ENCODE measurements around the gene TFF2.

Gene TFF2

DNA sequence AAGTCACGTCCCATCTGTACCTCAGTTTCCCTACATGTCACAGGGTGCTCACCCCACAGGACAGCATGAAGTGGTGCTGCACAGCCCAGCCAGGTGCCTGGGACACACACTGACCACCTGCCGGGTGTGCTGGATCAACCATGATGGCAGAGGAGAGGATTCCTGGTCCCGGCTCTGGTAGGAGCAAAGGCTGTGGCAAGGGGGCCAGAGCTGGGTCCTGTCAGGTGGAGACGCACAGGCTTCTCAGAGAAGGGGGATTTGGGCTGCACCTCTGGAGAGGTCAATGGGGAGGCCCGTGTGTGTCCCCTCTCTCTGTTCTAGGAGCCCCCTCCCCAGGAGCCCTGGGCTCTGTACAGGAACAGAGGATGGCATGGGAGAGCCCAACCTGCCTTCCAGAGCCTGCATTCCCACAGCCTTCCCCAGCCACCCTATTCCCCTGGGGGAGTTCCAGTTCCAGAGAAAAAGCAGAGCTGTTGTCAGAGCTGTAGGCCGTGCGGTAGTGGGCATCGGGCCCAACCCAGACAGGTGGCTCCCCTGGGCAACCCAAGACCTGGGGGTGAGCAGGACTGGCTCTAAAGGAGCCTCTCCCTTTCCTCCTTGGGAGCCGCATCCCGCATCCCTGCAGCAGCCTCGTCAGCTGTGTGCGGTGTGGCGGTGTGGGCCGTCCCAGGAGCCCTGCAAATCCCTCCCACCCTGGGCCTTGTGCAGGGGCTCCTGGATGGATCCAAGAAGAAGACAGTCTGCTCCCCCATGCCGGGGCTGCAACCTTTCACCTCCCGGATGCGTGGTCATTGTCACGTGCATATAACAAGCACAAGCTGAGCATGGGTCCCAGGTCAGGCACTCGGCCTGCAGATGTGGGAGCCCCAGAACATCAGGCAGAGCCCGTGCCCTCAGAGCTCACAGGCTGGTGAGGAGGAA lies 32.7 kb downstream of the TFF2 start:
- DNase-seq: no peak

DNA sequence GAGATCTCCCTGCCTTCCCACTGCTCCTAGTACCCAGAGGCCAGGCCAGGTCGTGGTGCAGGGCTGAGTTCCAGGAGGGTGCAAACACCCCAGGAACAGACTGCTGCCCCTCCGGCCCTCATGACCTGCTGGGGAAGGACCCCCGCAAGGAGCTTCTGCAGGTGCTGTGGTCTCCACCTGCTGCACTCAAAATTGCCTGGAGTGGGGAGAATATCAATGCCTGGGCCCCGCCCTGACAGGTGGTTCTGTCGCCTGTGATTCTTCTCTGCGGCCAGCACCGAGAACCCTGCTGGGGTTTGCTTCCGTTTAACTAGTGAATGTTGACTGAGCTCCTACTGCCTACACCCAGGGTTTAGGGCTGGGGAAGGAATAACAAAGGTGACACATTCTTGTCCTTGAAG lies 33.5 kb downstream of the TFF2 start:
- DNase-seq: no peak

DNA sequence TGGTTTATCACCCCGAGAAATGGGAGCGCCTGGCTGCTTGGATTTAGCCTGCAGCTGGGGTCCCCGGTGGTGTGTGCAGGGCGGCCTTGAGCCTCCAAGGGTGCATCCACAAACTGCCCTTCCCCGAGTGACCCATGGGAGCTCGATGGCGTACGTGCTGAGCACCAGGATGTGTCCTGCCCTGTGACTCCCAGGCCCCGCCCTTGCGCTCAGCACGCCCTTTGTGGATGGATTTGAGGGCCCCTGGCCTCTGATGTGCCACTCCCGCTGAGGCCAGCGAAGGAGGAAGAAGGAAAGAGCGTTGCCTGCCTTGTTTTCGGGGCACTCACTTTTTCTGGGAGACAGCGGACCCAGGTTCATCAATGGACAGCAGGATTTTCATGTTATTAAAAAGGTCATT lies 33.9 kb downstream of the TFF2 start:
- DNase-seq: no peak

DNA sequence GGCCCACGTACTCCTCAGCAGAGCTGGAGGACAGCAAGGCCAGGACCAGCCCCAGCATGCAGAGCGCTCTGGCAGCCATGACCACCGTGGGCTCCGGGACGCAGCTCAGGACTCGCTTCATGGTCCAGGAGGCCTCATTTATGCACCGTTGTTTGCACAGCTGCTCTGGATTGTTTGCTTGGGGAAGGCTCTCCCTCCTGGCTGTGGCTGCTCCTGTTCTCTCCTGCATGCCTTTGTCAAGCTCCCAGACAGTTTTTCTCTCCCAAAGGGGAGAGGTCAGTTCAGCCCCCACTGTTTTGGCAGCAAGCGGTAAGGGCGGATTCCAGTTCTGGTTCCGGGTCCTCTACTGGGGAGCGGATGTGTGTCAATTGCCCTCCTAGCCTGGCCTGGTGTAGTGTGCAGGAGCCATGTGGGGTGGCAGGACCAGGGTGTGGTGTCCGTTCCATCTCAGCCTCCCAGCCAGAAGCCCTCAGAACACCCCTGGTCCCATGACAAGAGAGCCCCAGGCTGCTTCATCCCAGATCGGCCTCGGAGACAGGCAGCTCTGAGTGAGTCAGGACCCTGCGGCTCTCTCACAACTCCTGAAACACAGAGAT lies 35.4 kb downstream of the TFF2 start, which contains the start of gene TFF3:
Gene TFF3 (minus strand): TSS at position 114 of the 596 bp plus-strand sequence. CDS start 35 bp downstream, at position 79.
- no peak for DNase-seq

DNA sequence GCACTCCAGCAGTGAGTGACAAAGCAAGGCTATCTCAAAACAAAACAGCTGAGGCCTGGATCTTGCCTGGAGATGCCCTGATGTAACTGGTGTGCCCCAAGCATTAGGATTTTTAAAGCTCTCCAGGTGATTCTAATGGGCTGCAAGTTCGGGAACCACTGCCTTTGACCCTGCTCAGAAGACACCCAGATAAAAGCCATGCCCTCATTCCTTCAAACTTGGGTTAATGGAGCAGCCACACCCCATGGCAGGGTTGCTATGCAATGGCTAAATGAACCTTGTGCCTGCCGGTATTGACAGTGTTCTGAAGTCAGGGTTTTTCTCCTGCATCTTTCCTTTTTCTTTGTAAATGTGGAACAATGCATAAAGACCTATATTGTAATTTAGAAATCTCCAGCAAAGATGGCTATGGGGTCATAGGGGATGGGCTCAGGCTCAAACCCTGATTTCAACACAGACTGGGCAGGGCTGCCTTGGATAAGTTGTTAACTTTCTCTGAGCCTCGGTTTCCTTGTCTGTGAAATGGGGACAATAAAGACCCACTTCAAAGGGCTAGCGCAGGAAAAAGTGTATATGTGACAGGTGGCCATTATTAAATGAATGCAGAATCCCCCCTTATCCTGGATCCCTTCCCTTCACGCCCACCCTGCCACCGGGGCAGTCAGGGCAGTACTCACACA lies 36.0 kb downstream of the TFF2 start:
- no peak for DNase-seq

DNA sequence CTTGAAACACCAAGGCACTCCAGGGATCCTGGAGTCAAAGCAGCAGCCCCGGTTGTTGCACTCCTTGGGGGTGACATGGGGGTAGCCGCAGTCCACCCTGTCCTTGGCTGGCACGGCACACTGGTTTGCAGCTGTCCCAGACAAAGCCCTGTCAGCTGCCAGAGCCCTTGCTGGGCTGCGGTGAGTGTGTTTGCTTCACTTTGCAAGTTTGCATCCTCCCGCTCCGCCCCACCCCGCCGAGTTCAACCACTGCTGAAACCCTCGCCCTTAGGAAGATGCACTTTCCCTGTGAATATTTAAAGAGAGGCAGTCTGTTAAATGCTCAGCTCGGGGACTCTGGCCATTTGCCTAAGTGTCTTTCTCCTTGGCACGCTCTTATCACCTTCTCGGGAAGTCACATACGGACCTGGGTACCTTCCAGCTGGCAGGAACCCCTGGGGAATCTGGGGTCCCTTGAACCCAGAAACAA lies 37.3 kb downstream of the TFF2 start:
- DNase-seq: no peak

DNA sequence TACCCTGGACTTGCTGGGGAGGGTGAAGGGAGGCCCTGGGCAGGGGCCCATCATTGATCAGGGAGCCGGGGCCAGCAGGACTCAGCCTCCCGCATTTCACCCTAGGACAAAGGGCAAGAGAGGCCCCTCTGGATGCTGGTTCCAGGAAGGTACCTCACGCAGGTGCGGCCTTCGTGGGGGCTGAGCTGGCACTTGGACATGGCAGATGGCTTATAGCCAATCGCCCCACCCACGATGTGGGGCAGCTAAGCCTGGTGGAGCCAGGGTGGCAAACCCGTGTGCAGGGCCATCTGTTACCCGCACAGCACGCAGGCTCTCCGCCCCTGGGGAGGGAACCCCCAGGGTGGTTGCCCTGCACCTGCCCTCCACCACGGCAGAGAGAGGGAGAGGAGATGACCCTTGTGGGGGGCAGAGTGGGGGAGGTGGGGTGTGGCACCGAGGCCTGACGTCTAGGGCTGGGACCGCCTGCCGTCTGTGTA lies 38.1 kb downstream of the TFF2 start:
- DNase-seq: no peak

DNA sequence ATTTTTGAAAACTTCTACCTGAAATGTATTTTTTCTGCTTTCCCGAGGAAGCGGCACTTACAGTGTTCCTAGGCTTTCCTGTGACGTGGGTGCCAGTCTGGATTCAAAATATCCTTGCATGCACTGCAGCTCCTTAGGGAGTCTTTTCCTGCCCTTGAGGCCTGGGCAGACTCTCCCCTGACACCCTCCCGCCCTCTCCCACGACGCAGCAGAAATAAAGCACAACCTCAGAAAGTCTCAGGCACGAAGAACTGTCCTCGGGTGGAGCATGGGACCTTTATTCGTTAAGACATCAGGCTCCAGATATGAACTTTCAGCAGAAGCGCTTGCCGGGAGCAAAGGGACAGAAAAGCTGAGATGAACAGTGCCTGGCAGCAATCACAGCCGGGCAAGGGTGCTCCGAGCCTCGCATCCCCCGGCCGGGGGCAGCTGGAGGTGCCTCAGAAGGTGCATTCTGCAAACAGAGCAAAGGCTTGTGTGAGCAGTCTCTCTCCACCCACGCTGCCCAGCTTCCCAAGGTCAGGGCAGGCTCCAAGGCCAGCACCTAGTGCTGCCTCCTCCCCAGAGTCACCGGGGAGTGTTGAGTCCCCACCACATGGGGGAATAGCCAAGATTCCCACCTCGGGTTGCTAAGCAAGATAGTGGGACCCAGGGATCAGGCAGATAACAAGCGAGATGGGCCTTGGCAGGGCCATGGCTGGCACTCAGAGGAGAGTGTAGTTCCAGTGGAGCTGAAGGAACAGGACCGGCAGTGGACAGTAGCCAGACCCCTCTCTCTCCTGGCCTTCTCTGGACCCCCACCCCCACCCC lies 38.8 kb downstream of the TFF2 start:
- no peak for DNase-seq

DNA sequence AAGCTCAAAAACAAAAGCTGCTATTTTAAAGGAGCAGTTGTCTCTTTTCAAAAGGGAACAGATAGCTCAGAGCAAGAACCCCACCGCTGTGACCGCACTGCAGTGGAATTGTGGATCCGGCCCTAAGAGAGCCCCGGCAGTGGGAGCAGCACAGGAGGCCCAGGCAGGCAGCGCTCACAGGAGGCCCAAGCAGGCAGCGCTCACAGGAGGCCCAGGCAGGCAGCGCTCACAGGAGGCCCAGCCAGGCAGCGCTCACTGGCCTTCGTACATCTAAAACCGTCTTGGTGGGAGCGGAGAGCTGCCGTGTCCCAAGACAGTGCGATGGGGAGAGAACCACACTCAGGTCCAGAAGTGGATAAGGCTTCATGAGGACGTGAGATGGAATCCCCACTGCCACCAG lies 39.6 kb downstream of the TFF2 start:
- no peak for DNase-seq

DNA sequence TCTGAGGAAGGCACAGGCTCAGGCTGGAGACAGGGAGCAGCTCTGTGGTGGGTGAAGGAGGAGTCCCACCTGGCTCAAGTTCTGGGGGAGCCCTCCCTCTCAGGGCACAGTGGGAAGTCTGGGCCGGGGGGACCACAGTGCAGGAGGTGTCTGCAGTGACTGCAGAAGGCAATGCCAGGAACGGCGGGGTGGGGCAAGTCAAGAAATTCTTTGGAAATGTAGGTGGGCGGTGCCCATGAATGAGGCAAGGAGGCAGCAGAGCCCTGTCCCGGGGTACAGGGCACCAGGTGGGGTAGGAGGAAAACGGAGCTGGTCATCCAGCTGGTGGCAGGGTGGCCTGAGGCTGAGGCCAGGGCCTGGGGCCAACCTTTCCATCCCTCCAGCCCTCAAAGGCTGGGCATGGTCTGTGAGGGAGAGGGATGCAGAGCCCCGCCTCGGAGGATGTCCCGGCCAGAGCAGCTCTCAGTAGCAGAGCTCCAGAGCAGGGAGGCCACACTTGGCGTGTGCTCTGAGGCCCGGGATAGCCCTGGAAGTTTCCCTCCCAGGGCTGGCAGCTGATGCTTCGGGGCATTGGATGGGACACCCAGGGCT lies 40.3 kb downstream of the TFF2 start:
- no peak for DNase-seq

DNA sequence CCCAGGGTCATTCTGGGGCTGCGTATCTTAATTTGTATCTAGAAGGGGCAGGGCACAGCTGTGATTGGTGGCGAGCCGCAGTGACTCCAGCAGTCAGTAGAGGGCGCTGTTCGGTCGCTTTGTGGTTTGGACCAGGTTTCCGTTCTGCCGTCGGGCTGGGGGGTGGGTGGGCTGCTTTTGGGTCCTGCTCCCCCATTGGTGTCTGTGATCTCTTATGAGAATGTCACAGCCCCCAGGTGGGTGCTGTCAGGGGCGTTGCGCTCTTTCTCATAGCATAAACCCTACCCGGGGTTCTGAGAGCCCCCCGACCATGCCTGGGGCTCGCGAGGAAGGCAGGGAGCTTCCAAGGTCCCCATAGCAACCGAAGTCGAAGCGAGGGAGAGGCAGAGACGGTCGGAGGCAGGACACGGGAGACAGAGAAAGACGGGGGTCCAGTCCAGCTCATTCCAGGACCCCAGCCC lies 41.0 kb downstream of the TFF2 start:
- DNase-seq: peak; percentile 59 to 64

DNA sequence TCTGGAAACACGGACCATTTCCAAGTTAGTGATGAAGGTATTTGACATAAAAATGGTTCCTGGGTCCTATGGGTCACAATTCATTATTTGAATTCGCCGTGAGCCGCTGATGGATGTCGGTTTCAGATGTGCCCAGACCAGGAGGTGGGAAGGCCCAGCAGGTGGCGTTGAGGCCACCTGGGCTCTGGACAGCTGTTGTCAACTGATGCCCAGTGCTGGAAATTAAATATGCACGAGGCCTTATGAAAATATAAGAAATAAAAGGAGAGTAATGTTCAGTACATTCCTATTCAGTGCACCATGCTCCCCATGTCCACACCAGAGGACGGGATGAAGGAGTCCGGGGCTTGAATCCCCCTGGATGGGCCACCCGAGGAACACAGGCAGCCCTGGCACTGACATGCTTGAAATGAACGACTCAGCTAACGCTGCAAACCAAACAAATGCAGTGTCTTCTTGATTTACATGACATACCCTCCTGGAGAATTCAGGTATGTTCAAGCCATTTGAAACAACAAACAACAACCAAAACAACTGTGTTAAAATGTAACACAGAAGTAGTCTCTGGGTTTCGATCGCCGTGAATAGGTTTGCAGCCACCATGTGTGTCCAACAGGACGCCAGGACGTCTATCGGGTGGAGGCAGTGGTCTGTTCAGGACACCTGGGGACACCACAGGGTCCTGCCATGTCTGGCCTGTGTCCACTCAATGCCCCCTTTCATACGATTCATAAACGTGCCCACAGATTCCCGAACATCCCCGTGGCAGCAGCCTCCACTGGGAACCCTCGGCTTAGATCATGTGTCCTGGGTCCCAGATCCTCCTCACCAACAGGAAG lies 41.7 kb downstream of the TFF2 start:
- DNase-seq: no peak

DNA sequence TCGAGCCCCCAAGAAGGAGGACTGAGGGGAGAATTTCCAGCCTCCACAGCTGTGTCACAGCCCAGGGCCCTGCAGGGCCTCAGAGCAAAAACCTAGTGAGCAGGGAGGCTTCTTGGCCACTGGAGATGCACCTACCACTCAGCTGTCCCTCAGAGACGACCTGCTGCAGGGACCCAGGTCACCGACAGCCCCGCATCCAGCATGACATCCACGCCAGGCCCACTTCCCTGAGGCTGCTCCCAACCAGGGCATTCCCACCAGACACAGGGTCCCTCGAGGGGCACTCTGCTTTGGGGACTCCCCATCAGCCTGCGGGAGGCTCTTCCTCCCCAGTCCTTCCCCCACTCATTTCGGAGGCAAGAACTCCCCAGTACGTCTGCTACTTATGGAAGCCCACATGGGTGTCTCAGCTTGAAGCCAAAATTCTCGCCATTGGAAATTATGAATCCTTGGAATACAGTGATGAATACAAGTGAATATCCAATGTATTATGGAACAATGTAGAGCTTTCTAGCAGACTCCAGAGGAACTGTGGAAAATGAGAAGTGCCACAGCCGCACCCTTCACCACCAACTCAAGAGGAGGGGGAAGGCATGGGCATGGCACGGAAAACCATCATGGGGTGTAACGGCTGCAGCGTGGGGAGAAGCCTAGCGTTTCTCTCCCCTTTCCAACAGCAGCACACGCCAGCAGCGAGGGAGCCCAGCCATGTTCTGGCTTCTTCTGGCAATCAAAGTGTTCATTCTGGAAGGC lies 42.5 kb downstream of the TFF2 start:
- DNase-seq: no peak

DNA sequence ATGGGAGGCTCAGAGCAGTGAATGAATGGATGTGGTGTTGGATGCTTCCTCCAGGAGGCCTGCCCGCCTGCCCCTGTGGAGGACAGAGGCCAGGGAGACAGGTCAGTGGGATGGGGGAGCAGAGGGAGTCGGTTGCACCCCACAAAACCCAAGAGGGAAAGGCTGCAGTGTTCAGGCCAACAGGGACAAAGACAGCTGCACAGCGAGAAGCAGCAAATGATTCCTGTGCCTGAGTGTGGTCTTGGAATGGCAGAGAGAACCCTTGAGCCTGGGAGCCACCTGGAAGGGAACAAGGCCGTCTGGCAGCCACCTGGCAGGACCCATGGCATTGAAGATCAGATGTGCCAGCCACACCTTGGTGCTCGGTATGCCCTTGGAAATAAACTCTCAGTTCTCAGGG lies 43.7 kb downstream of the TFF2 start:
- no peak for DNase-seq

DNA sequence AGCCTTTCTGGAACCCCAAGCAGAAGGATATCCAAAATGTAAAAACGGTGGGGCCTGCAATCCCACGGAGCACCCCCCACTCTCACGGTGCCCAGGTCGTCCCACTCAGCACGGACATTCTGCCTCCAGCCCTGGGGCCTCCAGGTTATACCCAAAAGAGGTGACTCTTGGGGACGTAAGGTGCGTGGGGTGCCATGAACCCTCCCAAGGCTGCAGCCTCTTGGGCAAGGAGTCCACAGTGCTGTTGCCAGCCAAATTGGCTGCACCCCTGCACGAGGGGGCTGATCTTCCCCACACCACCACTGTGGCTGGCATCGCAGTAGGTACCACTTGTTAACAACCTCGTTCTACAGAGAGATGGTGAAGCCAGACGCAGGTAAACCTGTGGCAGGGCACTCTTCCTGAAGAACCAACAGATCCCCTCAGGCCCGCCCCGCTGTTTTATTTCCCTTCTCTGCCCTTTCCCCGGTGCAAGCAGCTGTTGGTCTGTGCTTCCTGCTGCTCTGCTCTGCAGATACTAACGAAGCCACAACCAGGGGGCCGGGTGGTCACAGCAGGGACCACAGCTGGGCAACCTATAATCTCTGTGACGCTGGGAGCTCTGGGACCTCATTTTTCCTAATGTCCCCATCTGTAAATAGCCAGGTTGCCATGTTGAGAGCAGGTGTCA lies 44.3 kb downstream of the TFF2 start:
- no peak for DNase-seq

DNA sequence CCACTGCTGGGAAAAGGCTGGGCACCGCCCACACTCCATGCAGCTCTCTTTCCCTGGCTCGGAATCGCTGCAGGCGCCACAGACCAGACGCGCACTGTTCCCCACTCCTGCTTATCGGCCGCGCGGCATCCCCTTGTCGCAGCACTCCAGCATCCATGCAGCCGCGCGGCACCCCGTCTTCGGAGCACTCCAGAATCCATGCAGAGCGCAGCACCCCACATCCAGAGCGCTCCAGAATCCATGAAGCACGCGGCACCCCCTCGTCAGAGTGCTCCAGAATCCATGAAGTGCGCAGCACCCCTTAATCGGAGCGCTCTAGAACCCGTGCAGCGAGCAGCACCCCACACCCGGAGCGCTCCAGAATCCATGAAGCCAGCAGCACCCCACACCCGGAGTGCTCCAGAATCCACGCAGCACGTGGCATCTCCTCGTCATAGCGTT lies 45.1 kb downstream of the TFF2 start:
- no peak for DNase-seq

DNA sequence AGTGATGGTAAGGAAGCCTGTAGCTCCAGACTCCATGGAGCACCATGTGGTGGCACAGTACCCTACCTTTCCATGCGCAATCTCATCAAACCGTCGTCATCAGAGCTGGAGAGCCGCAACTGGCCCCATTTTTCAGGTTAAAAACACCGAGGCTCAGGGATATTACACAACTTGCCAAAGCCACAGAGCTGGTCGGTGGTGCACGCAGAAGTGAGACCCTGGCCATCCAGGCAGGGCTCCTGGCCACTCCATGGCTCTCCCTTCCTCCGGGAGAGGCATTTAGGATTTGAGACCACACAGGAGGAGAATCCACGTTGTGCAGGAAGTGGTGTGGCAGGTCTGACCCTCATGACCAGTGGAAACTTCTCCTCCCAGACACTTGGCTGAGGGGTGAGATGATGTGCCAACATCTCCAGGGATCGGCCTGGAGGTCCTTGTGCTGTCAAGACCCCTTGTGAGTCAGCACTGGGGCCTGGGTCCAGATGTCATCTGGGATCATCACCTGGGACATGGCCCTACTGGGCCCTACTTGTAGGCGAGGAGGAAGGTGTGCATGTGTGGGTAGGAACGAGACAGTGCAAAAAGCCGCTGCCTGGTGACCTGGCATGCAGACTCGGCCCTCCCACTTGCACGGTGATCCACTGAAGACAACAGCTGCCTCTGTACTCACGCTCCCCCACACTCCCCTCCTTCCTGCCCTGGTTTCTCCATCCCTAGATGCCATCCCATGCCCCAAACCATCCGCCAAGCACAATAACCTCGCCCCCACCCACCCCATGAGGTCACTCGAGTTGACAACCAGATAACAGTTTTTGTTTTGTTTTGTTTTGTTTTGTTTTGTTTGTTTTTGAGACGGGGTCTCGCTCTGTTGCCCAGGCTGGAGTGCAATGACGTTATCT lies 46.0 kb downstream of the TFF2 start:
- no peak for DNase-seq

DNA sequence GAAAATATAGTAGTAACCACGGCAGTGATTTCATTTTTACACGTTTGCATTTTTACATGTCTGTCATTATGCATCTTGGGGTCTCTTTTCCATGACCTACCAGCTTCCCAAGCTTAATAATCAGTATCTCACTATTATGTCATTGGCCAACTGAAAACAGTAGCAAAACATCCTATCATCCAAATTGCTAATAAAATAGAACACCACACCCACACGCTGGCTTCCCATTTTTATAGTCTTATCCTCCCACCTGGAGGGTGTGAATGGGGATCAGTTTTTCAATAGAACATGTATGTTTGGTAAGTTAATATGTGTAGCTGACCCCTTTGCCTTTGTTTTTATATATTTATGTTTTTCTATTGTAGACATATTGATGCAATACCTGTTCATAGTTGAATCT lies 47.4 kb downstream of the TFF2 start:
- DNase-seq: no peak

DNA sequence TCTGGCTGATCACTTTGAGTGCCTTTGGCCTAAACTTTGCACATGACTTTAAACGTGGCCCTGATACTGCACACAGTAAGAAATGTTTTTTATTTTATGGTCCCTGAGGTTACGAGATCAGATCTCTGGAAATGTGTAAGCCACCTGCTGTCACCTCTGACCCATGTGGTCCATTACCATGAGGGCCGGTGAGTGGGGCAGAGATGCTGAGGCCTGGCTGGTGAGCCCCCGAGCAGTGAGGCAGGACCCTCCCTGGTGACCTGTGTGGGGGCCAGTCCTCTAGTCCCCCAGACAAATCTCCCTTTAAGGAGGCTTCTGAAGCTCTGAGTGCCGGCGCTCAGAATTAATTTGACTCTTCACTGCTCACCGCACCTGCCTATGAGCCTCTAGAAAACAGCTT lies 48.0 kb downstream of the TFF2 start:
- no peak for DNase-seq

Data from CD4-positive, alpha-beta T cell treated with Interleukin-1 beta for 1 hour (primary cell).